HCT116 (cell line): Measurements from ENCODE around the gene CLCN3. TPM values are rescaled to one million over a fixed set of nuclear protein-coding genes. Genes with fewer than 3 reads are reported as not detected.

ENCODE experiments used
- ATAC-seq: fragments of 200-7000 bp; cut with Tn5 transposase; 2 replicates; pipeline ENCODE4 v1.9.1; 2020; ENCODE audit warnings: mild to moderate bottlenecking, moderate library complexity
- BruUV-seq: library from RNA; stranded (reverse); fragments of 400-500 nt; replicated peaks from 2 replicates; lab custom pipeline; 2021; lab: Mats Ljungman, UMichigan
- CTCF ChIA-PET: fragments of 300-600 bp; sonication (Branson Sonifier 250); formaldehyde crosslinking; loops from one replicate; lab custom pipeline; 2021; ENCODE audit warnings: antibody characterized with exemption; lab: Charles Lee
- POLR2A ChIA-PET: fragments of 300-600, 350-600 bp; sonication (Branson Sonifier 250); formaldehyde crosslinking; loops from one replicate; lab custom pipeline; 2021; ENCODE audit warnings: antibody characterized with exemption; lab: Charles Lee
- RAD21 ChIA-PET, 2 experiments: fragments of 300-600 bp; sonication (Branson Sonifier 250); formaldehyde crosslinking; loops; one replicate each; lab custom pipeline; 2023; ENCODE audit warnings: low total read pairs in 2 of 2; ENCODE audit not compliant: uncharacterized antibody in 2 of 2, unreplicated experiment in 2 of 2, low non-redundant PET in 1 of 2; lab: Charles Lee
- DNase-seq: peaks from one replicate; pipeline ENCODE4 v3.0.0-alpha.2; 2010; ENCODE audit warnings: low read depth, low spot score
- H2AFZ ChIP-seq: fragments of 200-600 bp; shearing (Covaris generic), sonication (generic); 2 replicates; pipeline ENCODE4 v1.6.1; 2017; ENCODE audit warnings: low read depth, mixed run types, mixed read lengths, antibody characterized with exemption, low read length; ENCODE audit not compliant: poor library complexity, severe bottlenecking
- H3K27ac ChIP-seq: 2 replicates; pipeline ENCODE4 v1.5.1; 2012; ENCODE audit warnings: low read depth, low read length
- H3K27me3 ChIP-seq: fragments of 200-600 bp; sonication (generic); 2 replicates; pipeline ENCODE4 v1.6.1; 2016; ENCODE audit warnings: mixed run types, low read length, mixed read lengths; ENCODE audit not compliant: insufficient read depth
- H3K36me3 ChIP-seq, 2 experiments: fragments of 200-500 bp in 1 of 2; fragments of 200-600 bp in 1 of 2; sonication (Bioruptor generic) in 1 of 2; sonication (generic) in 1 of 2; 2 replicates each; pipeline versions ENCODE4 v1.5.1 to v1.6.1; 2014 to 2016; ENCODE audit warnings: low read length in 2 of 2, inconsistent platforms in 1 of 2, mixed read lengths in 1 of 2, mixed run types in 1 of 2; ENCODE audit not compliant: insufficient read depth in 2 of 2, control insufficient read depth in 1 of 2
- H3K4me1 ChIP-seq, 2 experiments: fragments of 200-600 bp in 1 of 2; sonication (generic) in 1 of 2; 2 replicates each; pipeline versions ENCODE4 v1.5.1 to v1.6.1; 2012 to 2017; ENCODE audit warnings: low read length in 2 of 2, inconsistent platforms in 1 of 2, mild to moderate bottlenecking in 1 of 2, mixed read lengths in 1 of 2, mixed run types in 1 of 2, moderate library complexity in 1 of 2; ENCODE audit not compliant: insufficient read depth in 2 of 2, control insufficient read depth in 1 of 2
- H3K4me2 ChIP-seq: fragments of 200-600 bp; sonication (generic); 2 replicates; pipeline ENCODE4 v1.6.1; 2017; ENCODE audit warnings: mixed run types, low read length, mixed read lengths
- H3K4me3 ChIP-seq, 2 experiments: fragments of 200-600 bp in 1 of 2; sonication (generic) in 1 of 2; replicated peaks in 1 of 2; 2 replicates each; pipeline ENCODE4 v1.5.1; 2011 to 2016; ENCODE audit warnings: low read length in 2 of 2, control low read depth in 1 of 2, low read depth in 1 of 2, mild to moderate bottlenecking in 1 of 2, mixed read lengths in 1 of 2, mixed run types in 1 of 2
- H3K79me2 ChIP-seq: fragments of 200-600 bp; sonication (generic); 2 replicates; pipeline ENCODE4 v1.6.1; 2017; ENCODE audit warnings: mild to moderate bottlenecking, mixed run types, low read length, moderate library complexity, mixed read lengths; ENCODE audit not compliant: insufficient read depth
- H3K9ac ChIP-seq: fragments of 200-600 bp; sonication (generic); 2 replicates; pipeline ENCODE4 v1.6.1; 2016; ENCODE audit warnings: low read length, mixed read lengths
- H3K9me2 ChIP-seq: fragments of 200-600 bp; sonication (generic), shearing (Covaris generic); 2 replicates; pipeline ENCODE4 v1.6.1; 2017; ENCODE audit warnings: mixed run types, mild to moderate bottlenecking, moderate library complexity; ENCODE audit not compliant: insufficient read depth
- H3K9me3 ChIP-seq, 2 experiments: fragments of 200-500 bp in 1 of 2; fragments of 200-600 bp in 1 of 2; sonication (Bioruptor generic) in 1 of 2; sonication (generic) in 1 of 2; 2 replicates each; pipeline ENCODE4 v1.6.1; 2014 to 2017; ENCODE audit warnings: low read length in 2 of 2, mixed read lengths in 2 of 2, inconsistent platforms in 1 of 2, low read depth in 1 of 2, mild to moderate bottlenecking in 1 of 2, mixed run types in 1 of 2, moderate library complexity in 1 of 2; ENCODE audit not compliant: control insufficient read depth in 1 of 2, insufficient read depth in 1 of 2
- H4K20me1 ChIP-seq: fragments of 200-600 bp; sonication (generic), shearing (Covaris generic); 2 replicates; pipeline ENCODE4 v1.6.1; 2017; ENCODE audit warnings: mixed run types, mild to moderate bottlenecking, moderate library complexity; ENCODE audit not compliant: insufficient read depth
- ATF3 ChIP-seq: IDR thresholded peaks from 2 replicates; pipeline ENCODE4 v1.6.1; 2012
- CBX3 ChIP-seq: IDR thresholded peaks from 2 replicates; pipeline ENCODE4 v1.6.1; 2012; ENCODE audit warnings: low read depth
- CTCF ChIP-seq, 3 experiments: fragments of 200-600 bp in 1 of 3; sonication (generic) in 1 of 3; IDR thresholded peaks in 2 of 3; conservative IDR thresholded peaks in 1 of 3; 2 replicates each; pipeline ENCODE4 v1.5.1; 2012 to 2017; ENCODE audit warnings: low read depth in 2 of 3, low read length in 2 of 3, antibody characterized with exemption in 1 of 3, borderline replicate concordance in 1 of 3, control low read depth in 1 of 3, mild to moderate bottlenecking in 1 of 3, mixed read lengths in 1 of 3, mixed run types in 1 of 3, moderate library complexity in 1 of 3; ENCODE audit not compliant: insufficient read depth in 1 of 3
- EGR1 ChIP-seq: IDR thresholded peaks from 2 replicates; pipeline ENCODE4 v1.6.1; 2012; ENCODE audit warnings: low read depth
- ELF1 ChIP-seq: IDR thresholded peaks from 2 replicates; pipeline ENCODE4 v1.6.1; 2012; ENCODE audit warnings: low read depth, borderline replicate concordance
- EZH2 ChIP-seq: fragments of 200-600 bp; sonication (generic); IDR thresholded peaks from 2 replicates; pipeline ENCODE4 v1.6.1; 2017; ENCODE audit warnings: antibody characterized with exemption, mixed run types
- FOSL1 ChIP-seq: IDR thresholded peaks from 2 replicates; pipeline ENCODE4 v1.6.1; 2012; ENCODE audit warnings: low read depth
- JUND ChIP-seq: IDR thresholded peaks from 2 replicates; pipeline ENCODE4 v1.6.1; 2012
- MAX ChIP-seq: IDR thresholded peaks from 2 replicates; pipeline ENCODE4 v1.6.1; 2012
- POLR2A ChIP-seq: IDR thresholded peaks from 2 replicates; pipeline ENCODE4 v1.7.0; 2011; ENCODE audit warnings: borderline replicate concordance; ENCODE audit not compliant: insufficient read depth, insufficient read length; ENCODE audit errors: extremely low read depth
- POLR2AphosphoS5 ChIP-seq: IDR thresholded peaks from 2 replicates; pipeline ENCODE4 v1.6.1; 2011; ENCODE audit warnings: mild to moderate bottlenecking, low read depth, low read length, moderate library complexity
- RAD21 ChIP-seq: IDR thresholded peaks from 2 replicates; pipeline ENCODE4 v1.6.1; 2012; ENCODE audit warnings: low read depth, mild to moderate bottlenecking
- REST ChIP-seq: IDR thresholded peaks from 2 replicates; pipeline ENCODE4 v1.6.1; 2012; ENCODE audit warnings: low read depth
- SP1 ChIP-seq: IDR thresholded peaks from 2 replicates; pipeline ENCODE4 v1.6.1; 2012; ENCODE audit warnings: low read depth
- SRF ChIP-seq: IDR thresholded peaks from 2 replicates; pipeline ENCODE4 v1.6.1; 2012; ENCODE audit warnings: low read depth
- YY1 ChIP-seq: IDR thresholded peaks from 2 replicates; pipeline ENCODE4 v1.6.1; 2011; ENCODE audit warnings: low read length, low read depth, moderate library complexity, mild to moderate bottlenecking; ENCODE audit not compliant: insufficient replicate concordance; ENCODE audit errors: extremely low read depth
- ZBTB33 ChIP-seq: IDR thresholded peaks from 2 replicates; pipeline ENCODE4 v1.6.1; 2011; ENCODE audit warnings: mild to moderate bottlenecking, low read length, moderate library complexity; ENCODE audit not compliant: insufficient replicate concordance; ENCODE audit errors: extremely low read depth
- ZFX ChIP-seq: fragments of 450-650 bp; IDR thresholded peaks from 2 replicates; pipeline ENCODE4 v1.6.1; 2017
- ZNF274 ChIP-seq: fragments of 200-500 bp; sonication (Bioruptor generic); IDR thresholded peaks from 2 replicates; pipeline ENCODE4 v1.6.1; 2014; ENCODE audit warnings: mild to moderate bottlenecking, low read depth, low read length, inconsistent platforms
- intact Hi-C: fragments of 100-400 bp; cut with micrococcal nuclease; formaldehyde crosslinking; loops from 2 replicates; pipeline ENCODE4 v1.10.0; 2022
- total RNA-seq: library from RNA; stranded (reverse); gene quantifications from one replicate; pipeline ENCODE4 v1.2.1, GENCODE V29; 2021; ENCODE audit not compliant: unreplicated experiment

The CLCN3 gene
- total RNA-seq, 1 experiment from 2014 or later = 60.4 TPM

- Histone ChIP-seq H3K9me3 (no peaks in the 10 kb centered on the region), H4K20me1 (no peaks in the 10 kb centered on the region), H3K9me2 (no peaks in the 10 kb centered on the region), H3K79me2 (peaks cover 88% of the 10 kb centered on the region), H3K27ac (no peak overlapping the region), H3K36me3 (no peaks in the 10 kb centered on the region), H3K27me3 (no peaks in the 10 kb centered on the region), H3K9ac (no peak overlapping the region), H2AFZ (no peak overlapping the region), H3K4me3 (no peak overlapping the region), H3K4me2 (no peak overlapping the region), H3K4me1 (peaks cover 32 to 44% of the 10 kb centered on the region in 2 experiments)
- no peak for ATAC-seq
- no peak for DNase-seq
- CTCF ChIA-PET = no interaction called here
- POLR2A ChIA-PET = interaction anchor here (3.6 kb wide), 1 partner anchor 12 kb away, joined by 17 read pairs; no protein-coding TSS in a partner anchor
- intact Hi-C loops = loop anchor here (2.0 kb wide), 1 partner anchor 49 kb away; the partner anchor contains the start of gene NEK1
- RAD21 ChIA-PET = no interaction called here
- no TSS peak for BruUV-seq
- no peak for TF ChIP-seq REST
- TF ChIP-seq SRF = no peak
- TF ChIP-seq FOSL1 = no peak
- no peak for TF ChIP-seq POLR2A
- no peak for TF ChIP-seq ELF1
- no peak for TF ChIP-seq RAD21
- no peak for TF ChIP-seq CBX3
- no peak for TF ChIP-seq SP1
- no peak for TF ChIP-seq CTCF (IDR thresholded peaks at IDR 0.05 in 2 of 3, conservative IDR thresholded peaks at IDR 0.05 in 1 of 3; ENCODE audit: borderline replicate concordance in 1 of 3, insufficient read depth in 1 of 3, low read depth in 2 of 3, low read length in 2 of 3)
- TF ChIP-seq JUND = no peak
- TF ChIP-seq EZH2 = no peak
- no peak for TF ChIP-seq ZNF274
- no peak for TF ChIP-seq ZBTB33
- no peak for TF ChIP-seq EGR1
- TF ChIP-seq MAX = no peak
- TF ChIP-seq ZFX = no peak
- TF ChIP-seq POLR2AphosphoS5 = no peak
- TF ChIP-seq ATF3 = no peak
- TF ChIP-seq YY1 = no peak
Measured at GRCh38 chr4:169661761-169662160, 41.4 kb downstream of the CLCN3 start.
